ENCODE data around the gene MAGEF1.

- no peak for TF ChIP-seq CTCF (IDR thresholded peaks at IDR 0.05; ENCODE audit: insufficient read depth, low read length, poor library complexity, severe bottlenecking)
- TF ChIP-seq EZH2phosphoT487 (conservative IDR thresholded peaks at IDR 0.05; ENCODE audit: low read length), result no peak
Measured at GRCh38 chr3:184741798-184742675, 30.2 kb upstream of the MAGEF1 start.
